IMR-90 (cell line): ENCODE measurements around the gene ORC4.

Experiments used
- BHLHE40 ChIP-seq: fragments of 150-350 bp; IDR thresholded peaks from 2 replicates; pipeline ENCODE4 v1.6.1; 2016; ENCODE audit warnings: mild to moderate bottlenecking, low read depth, low read length
- CEBPB ChIP-seq: IDR thresholded peaks from 2 replicates; pipeline ENCODE4 v1.6.1; 2012; ENCODE audit warnings: low read depth, low read length, improper control_type of control experiment
- CHD1 ChIP-seq: IDR thresholded peaks from 2 replicates; pipeline ENCODE4 v1.6.1; 2012; ENCODE audit warnings: low read depth, low read length, improper control_type of control experiment
- FOS ChIP-seq: fragments of 150-350 bp; IDR thresholded peaks from 2 replicates; pipeline ENCODE4 v1.6.1; 2016; ENCODE audit warnings: low read depth, low read length
- MAZ ChIP-seq: IDR thresholded peaks from 2 replicates; pipeline ENCODE4 v1.6.1; 2012; ENCODE audit warnings: low read depth, mild to moderate bottlenecking, low read length, improper control_type of control experiment, moderate library complexity, borderline replicate concordance
- NFE2L2 ChIP-seq: fragments of 150-350 bp; IDR thresholded peaks from 2 replicates; pipeline ENCODE4 v1.6.1; 2016; ENCODE audit warnings: low read depth, mild to moderate bottlenecking, low read length
- POLR2A ChIP-seq: IDR thresholded peaks from 2 replicates; pipeline ENCODE4 v1.6.1; 2012; ENCODE audit warnings: mild to moderate bottlenecking, low read depth, low read length
- RAD21 ChIP-seq: IDR thresholded peaks from 2 replicates; pipeline ENCODE4 v1.6.1; 2012; ENCODE audit warnings: low read length, improper control_type of control experiment
- RCOR1 ChIP-seq: IDR thresholded peaks from 2 replicates; pipeline ENCODE4 v1.6.1; 2012; ENCODE audit warnings: mild to moderate bottlenecking, low read length, improper control_type of control experiment; ENCODE audit not compliant: insufficient replicate concordance
- RFX5 ChIP-seq: IDR thresholded peaks from 2 replicates; pipeline ENCODE4 v1.8.0; 2012; ENCODE audit warnings: low read depth, mild to moderate bottlenecking, low read length, moderate library complexity
- SMC3 ChIP-seq: fragments of 150-350 bp; IDR thresholded peaks from 2 replicates; pipeline ENCODE4 v1.6.1; 2016; ENCODE audit warnings: low read depth, mild to moderate bottlenecking, antibody characterized with exemption, low read length, moderate library complexity
- TF ChIP-seq, protein P1 (sequence below): fragments of 150-350 bp; IDR thresholded peaks from 2 replicates; pipeline ENCODE4 v1.6.1; 2017; ENCODE audit warnings: mild to moderate bottlenecking, antibody characterized with exemption, low read length, low read depth
- TF ChIP-seq, protein P2 (sequence below): conservative IDR thresholded peaks from 2 replicates; pipeline ENCODE4 v1.5.1; 2012; ENCODE audit warnings: mild to moderate bottlenecking, low read depth, low read length, improper control_type of control experiment
- TF ChIP-seq, protein P3 (sequence below): fragments of 150-350 bp; IDR thresholded peaks from 2 replicates; pipeline ENCODE4 v1.6.1; 2016; ENCODE audit warnings: low read depth, mild to moderate bottlenecking, low read length, moderate library complexity, borderline replicate concordance

DNA sequence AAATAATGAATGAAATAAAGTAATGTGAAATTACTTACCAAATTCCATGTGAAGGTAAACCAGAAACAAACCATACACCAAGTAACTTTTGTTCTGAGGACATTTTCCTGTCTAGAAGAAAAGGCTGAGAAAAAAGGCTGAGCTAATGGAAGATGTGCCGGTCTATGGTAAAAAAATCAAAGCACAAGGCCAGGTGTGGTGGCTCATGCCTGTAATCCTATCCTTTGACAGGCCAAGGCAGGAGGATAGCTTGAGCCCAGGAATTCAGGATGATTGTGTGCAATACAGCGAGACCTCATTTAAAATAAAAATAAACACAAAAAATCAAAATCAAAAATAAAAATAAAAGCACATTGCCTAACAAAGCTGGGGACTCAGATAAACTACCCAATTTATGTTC lies 6.7 kb downstream of the ORC4 start:
- TF ChIP-seq, protein P1, sequence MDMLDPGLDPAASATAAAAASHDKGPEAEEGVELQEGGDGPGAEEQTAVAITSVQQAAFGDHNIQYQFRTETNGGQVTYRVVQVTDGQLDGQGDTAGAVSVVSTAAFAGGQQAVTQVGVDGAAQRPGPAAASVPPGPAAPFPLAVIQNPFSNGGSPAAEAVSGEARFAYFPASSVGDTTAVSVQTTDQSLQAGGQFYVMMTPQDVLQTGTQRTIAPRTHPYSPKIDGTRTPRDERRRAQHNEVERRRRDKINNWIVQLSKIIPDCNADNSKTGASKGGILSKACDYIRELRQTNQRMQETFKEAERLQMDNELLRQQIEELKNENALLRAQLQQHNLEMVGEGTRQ: no peak
- TF ChIP-seq FOS (no peak), POLR2A (no peak), NFE2L2 (no peak), CHD1 (no peak), MAZ (no peak), RAD21 (no peak), RFX5 (no peak), RCOR1 (no peak), CEBPB (no peak), BHLHE40 (no peak), SMC3 (no peak)
- TF ChIP-seq, protein P2, sequence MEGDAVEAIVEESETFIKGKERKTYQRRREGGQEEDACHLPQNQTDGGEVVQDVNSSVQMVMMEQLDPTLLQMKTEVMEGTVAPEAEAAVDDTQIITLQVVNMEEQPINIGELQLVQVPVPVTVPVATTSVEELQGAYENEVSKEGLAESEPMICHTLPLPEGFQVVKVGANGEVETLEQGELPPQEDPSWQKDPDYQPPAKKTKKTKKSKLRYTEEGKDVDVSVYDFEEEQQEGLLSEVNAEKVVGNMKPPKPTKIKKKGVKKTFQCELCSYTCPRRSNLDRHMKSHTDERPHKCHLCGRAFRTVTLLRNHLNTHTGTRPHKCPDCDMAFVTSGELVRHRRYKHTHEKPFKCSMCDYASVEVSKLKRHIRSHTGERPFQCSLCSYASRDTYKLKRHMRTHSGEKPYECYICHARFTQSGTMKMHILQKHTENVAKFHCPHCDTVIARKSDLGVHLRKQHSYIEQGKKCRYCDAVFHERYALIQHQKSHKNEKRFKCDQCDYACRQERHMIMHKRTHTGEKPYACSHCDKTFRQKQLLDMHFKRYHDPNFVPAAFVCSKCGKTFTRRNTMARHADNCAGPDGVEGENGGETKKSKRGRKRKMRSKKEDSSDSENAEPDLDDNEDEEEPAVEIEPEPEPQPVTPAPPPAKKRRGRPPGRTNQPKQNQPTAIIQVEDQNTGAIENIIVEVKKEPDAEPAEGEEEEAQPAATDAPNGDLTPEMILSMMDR: no peak
- TF ChIP-seq, protein P3, sequence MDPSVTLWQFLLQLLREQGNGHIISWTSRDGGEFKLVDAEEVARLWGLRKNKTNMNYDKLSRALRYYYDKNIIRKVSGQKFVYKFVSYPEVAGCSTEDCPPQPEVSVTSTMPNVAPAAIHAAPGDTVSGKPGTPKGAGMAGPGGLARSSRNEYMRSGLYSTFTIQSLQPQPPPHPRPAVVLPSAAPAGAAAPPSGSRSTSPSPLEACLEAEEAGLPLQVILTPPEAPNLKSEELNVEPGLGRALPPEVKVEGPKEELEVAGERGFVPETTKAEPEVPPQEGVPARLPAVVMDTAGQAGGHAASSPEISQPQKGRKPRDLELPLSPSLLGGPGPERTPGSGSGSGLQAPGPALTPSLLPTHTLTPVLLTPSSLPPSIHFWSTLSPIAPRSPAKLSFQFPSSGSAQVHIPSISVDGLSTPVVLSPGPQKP: no peak
